K562 (cell line): Measurements from ENCODE around the gene SEMA5A. TPM values are rescaled to one million over a fixed set of nuclear protein-coding genes. Genes with fewer than 3 reads are reported as not detected.

Experiments
- ATAC-seq: fragments of 200-7000 bp; cut with Tn5 transposase; 3 replicates; pipeline ENCODE4 v1.9.1; 2020; ENCODE audit warnings: moderate library complexity
- BruUV-seq: library from RNA; stranded (reverse); fragments of 400-500 nt; replicated peaks from 2 replicates; lab custom pipeline; 2021; lab: Mats Ljungman, UMichigan
- CTCF ChIA-PET: fragments of 300-600 bp; formaldehyde crosslinking; extraction: SDS; loops from one replicate; lab custom pipeline; 2021; ENCODE audit warnings: low intra/inter-chr PET ratio; lab: Yijun Ruan, JAX
- POLR2A ChIA-PET: fragments of 300-600, 350-650 bp; sonication (Branson Sonifier 250); formaldehyde crosslinking; extraction: SDS; loops from one replicate; lab custom pipeline; 2021; ENCODE audit warnings: antibody characterized with exemption, inconsistent platforms; lab: Yijun Ruan, JAX
- DNase-seq, 4 experiments: peaks; one replicate each; pipeline versions ENCODE4 v3.0.0 to v3.0.0-alpha.2; 2011 to 2018; ENCODE audit warnings: low spot score in 3 of 4, mixed read lengths in 3 of 4; ENCODE audit errors: extremely low read depth in 1 of 4
- FAIRE-seq: peaks from 2 replicates; lab custom pipeline; 2011; peaks lifted over from hg19 to GRCh38; lab: Jason Lieb, UNC
- H2AFZ ChIP-seq: 2 replicates; pipeline ENCODE4 v1.6.0; 2011; ENCODE audit warnings: low read depth, low read length, control low read depth, inconsistent platforms
- H3K27ac ChIP-seq: fragments of 200-600 bp; 3 replicates; pipeline ENCODE4 v1.8.0; 2011; ENCODE audit warnings: low read depth, mild to moderate bottlenecking, control low read depth, inconsistent platforms, low read length, moderate library complexity, mixed read lengths; ENCODE audit errors: extremely low read depth
- H3K27me3 ChIP-seq, 2 experiments: fragments of 300-600 bp in 1 of 2; 2 replicates in 1 of 2; 3 replicates in 1 of 2; pipeline versions ENCODE4 v1.6.0 to v1.8.0; 2011; ENCODE audit warnings: inconsistent platforms in 2 of 2, low read length in 2 of 2, mild to moderate bottlenecking in 1 of 2, mixed read lengths in 1 of 2, moderate library complexity in 1 of 2; ENCODE audit not compliant: control insufficient read depth in 2 of 2, insufficient read depth in 2 of 2
- H3K36me3 ChIP-seq: fragments of 300-600 bp; 3 replicates; pipeline ENCODE4 v1.8.0; 2011; ENCODE audit warnings: mild to moderate bottlenecking, low read length, inconsistent platforms; ENCODE audit not compliant: control insufficient read depth, insufficient read depth
- H3K4me1 ChIP-seq, 2 experiments: fragments of 200-600 bp in 1 of 2; replicated peaks in 1 of 2; 2 replicates in 1 of 2; 3 replicates in 1 of 2; pipeline versions ENCODE4 v1.5.1 to v1.8.0; 2011; ENCODE audit warnings: inconsistent platforms in 2 of 2, low read length in 2 of 2, mild to moderate bottlenecking in 1 of 2, mixed read lengths in 1 of 2, moderate library complexity in 1 of 2; ENCODE audit not compliant: control insufficient read depth in 2 of 2, insufficient read depth in 2 of 2
- H3K4me2 ChIP-seq: 2 replicates; pipeline ENCODE4 v1.6.1; 2011; ENCODE audit warnings: low read length, control low read depth, inconsistent platforms, mixed read lengths; ENCODE audit not compliant: insufficient read depth
- H3K4me3 ChIP-seq: fragments of 200-600 bp; sonication (generic), shearing (Covaris generic); 2 replicates; pipeline ENCODE4 v1.5.1; 2016; ENCODE audit warnings: control low read depth, inconsistent platforms
- H3K79me2 ChIP-seq: fragments of 200-600 bp; 3 replicates; pipeline ENCODE4 v1.8.0; 2011; ENCODE audit warnings: low read length, inconsistent platforms; ENCODE audit not compliant: control insufficient read depth, insufficient read depth
- H3K9ac ChIP-seq, 2 experiments: 2 replicates each; pipeline versions ENCODE4 v1.6.0 to v1.6.1; 2011; ENCODE audit warnings: low read depth in 2 of 2, low read length in 2 of 2, control low read depth in 1 of 2, inconsistent platforms in 1 of 2, mild to moderate bottlenecking in 1 of 2, mixed read lengths in 1 of 2; ENCODE audit not compliant: insufficient read depth in 1 of 2
- H3K9me1 ChIP-seq: one replicate; pipeline ENCODE4 v1.6.0; 2011; ENCODE audit warnings: inconsistent platforms, mild to moderate bottlenecking, low read length, moderate library complexity; ENCODE audit not compliant: control insufficient read depth, insufficient read depth
- H3K9me3 ChIP-seq: replicated peaks from 2 replicates; pipeline ENCODE4 v1.5.1; 2011; ENCODE audit warnings: low read depth, low read length, inconsistent platforms; ENCODE audit not compliant: control insufficient read depth, insufficient read depth
- H4K20me1 ChIP-seq: replicated peaks from 2 replicates; pipeline ENCODE4 v1.6.1; 2011; ENCODE audit warnings: low read length, inconsistent platforms, mixed read lengths; ENCODE audit not compliant: control insufficient read depth, insufficient read depth
- CHCHD3 ChIP-seq: fragments of 250-450 bp; sonication (Bioruptor Pico); IDR thresholded peaks from 2 replicates; pipeline ENCODE4 v2.1.2; 2022; ENCODE audit warnings: mild to moderate bottlenecking
- EGR1 ChIP-seq: fragments of 450-650 bp; conservative IDR thresholded peaks from 2 replicates; pipeline ENCODE4 v1.6.1; 2017; ENCODE audit warnings: mild to moderate bottlenecking
- MIER1 ChIP-seq: fragments of 450-650 bp; IDR thresholded peaks from 2 replicates; pipeline ENCODE4 v1.6.1; 2016; ENCODE audit warnings: antibody characterized with exemption, mild to moderate bottlenecking, low read depth
- MTA1 ChIP-seq: fragments of 450-650 bp; IDR thresholded peaks from 2 replicates; pipeline ENCODE4 v1.6.1; 2017; ENCODE audit warnings: borderline replicate concordance
- NONO ChIP-seq, 2 experiments: fragments of 200-400 bp in 1 of 2; fragments of 450-650 bp in 1 of 2; formaldehyde crosslinking in 1 of 2; IDR thresholded peaks; 2 replicates each; pipeline ENCODE4 v1.6.1; 2017; ENCODE audit warnings: low read depth in 2 of 2, mild to moderate bottlenecking in 2 of 2, moderate library complexity in 2 of 2, low read length in 1 of 2
- ZNF197 ChIP-seq: fragments of 200-800 bp; sonication (Bioruptor generic); IDR thresholded peaks from 2 replicates; pipeline ENCODE4 v1.6.1; 2016; ENCODE audit warnings: low read depth, missing genetic modification characterization, missing compliant biosample characterization
- ZNF274 ChIP-seq: IDR thresholded peaks from 2 replicates; pipeline ENCODE4 v1.6.1; 2011; ENCODE audit warnings: low read depth, mild to moderate bottlenecking, low read length, moderate library complexity, borderline replicate concordance
- ZNF561 ChIP-seq: fragments of 450-650 bp; formaldehyde crosslinking; conservative IDR thresholded peaks from 2 replicates; pipeline ENCODE4 v1.4.0; 2020; ENCODE audit warnings: mild to moderate bottlenecking, moderate library complexity
- WGBS: fragments of 100-300 bp; shearing (Covaris generic); methylation state at CpG from one replicate; pipeline ENCODE4 v1.1.6; 2016; ENCODE audit warnings: low coverage, mixed read lengths; ENCODE audit not compliant: insufficient coverage; ENCODE audit errors: missing lambda C conversion rate; 5-methylcytosine and 5-hydroxymethylcytosine counted together
- in situ Hi-C: fragments of 300-500 bp; cut with MboI; formaldehyde crosslinking; loops from 4 replicates; pipeline ENCODE4 v1.15.0; 2018; ENCODE audit warnings: inconsistent platforms, mixed read lengths
- intact Hi-C: fragments of 100-400 bp; cut with micrococcal nuclease; formaldehyde crosslinking; loops from 2 replicates; pipeline ENCODE4 v1.14.2; 2022
- polyA plus RNA-seq, 8 experiments: library from polyadenylated mRNA; depleted of rRNA in 4 of 8; stranded (reverse) in 5 of 8; unstranded in 3 of 8; fragments of >200 nt; fragmentation: Nextera tagmentation in 2 of 8; fragmentation: Illumina TruSeq in 1 of 8; extraction: Ambion mirVana in 2 of 8; extraction: Trizol in 1 of 8; gene quantifications; 2 replicates each; pipeline versions ENCODE4 v1.2.1 to v1.2.3, GENCODE V29; 2011 to 2014; ENCODE audit warnings: inconsistent platforms in 1 of 8, missing spikeins in 1 of 8
- total RNA-seq, 7 experiments: library from RNA; depleted of rRNA in 6 of 7; stranded (reverse); fragments of >200 nt in 6 of 7; fragmentation: Illumina TruSeq in 2 of 7; extraction: Trizol in 2 of 7; gene quantifications; 2 replicates each; pipeline versions ENCODE4 v1.2.1 to v1.2.3, GENCODE V29; 2011 to 2021; ENCODE audit warnings: low replicate concordance in 1 of 7
- TF ChIP-seq, protein P1 (sequence below), 2 experiments: fragments of 450-650 bp; IDR thresholded peaks; 2 replicates each; pipeline ENCODE4 v1.6.1; 2016
- TF ChIP-seq, protein P2 (sequence below): fragments of 450-650 bp; formaldehyde crosslinking; IDR thresholded peaks from 2 replicates; pipeline ENCODE4 v1.4.0; 2020; ENCODE audit warnings: mild to moderate bottlenecking, moderate library complexity

The SEMA5A gene
- total and polyA plus RNA-seq, 9 of the 15 experiments (the other 6 are each of a cell fraction or from before 2014, with no cell fraction given): 0.02 TPM; not detected in 8

DNA sequence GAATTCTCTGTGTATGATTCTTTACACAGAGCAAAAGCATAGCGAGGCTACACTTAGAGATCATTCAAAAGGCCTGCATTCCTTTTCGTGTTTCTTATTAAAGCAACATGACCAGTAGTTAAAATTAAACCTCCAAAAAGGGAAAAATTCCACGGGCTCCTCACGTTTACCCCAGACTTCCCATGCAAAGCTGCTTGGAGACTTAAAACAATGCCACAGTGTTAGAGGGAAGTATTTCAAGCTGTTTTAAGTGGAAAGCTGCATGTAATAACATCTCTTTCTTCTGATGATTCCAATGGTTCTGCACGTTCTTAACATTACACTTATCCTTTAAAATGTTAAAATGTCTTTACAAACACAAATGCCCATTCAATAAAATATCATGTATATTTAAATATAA, 405.2 kb downstream of the SEMA5A start:
- H3K9me1 ChIP-seq: no peaks in the 10 kb centered on the region
- in situ Hi-C loops (no loop called here), intact Hi-C loops (no loop called here)
- H3K4me2 ChIP-seq: no peak overlapping the region
- POLR2A ChIA-PET: no interaction called here
- FAIRE-seq (no peak), DNase-seq (no peak), ATAC-seq (no peak)
- H3K9me3 ChIP-seq: no peaks in the 10 kb centered on the region; the same call in 1 of the 2 replicates
- no peaks in the 10 kb centered on the region for H3K79me2 ChIP-seq
- no peaks in the 10 kb centered on the region for H3K27me3 ChIP-seq
- no peak overlapping the region for H3K27ac ChIP-seq
- H2AFZ ChIP-seq: no peak overlapping the region
- TF ChIP-seq EGR1 (no peak), MIER1 (no peak)
- TF ChIP-seq, protein P1, sequence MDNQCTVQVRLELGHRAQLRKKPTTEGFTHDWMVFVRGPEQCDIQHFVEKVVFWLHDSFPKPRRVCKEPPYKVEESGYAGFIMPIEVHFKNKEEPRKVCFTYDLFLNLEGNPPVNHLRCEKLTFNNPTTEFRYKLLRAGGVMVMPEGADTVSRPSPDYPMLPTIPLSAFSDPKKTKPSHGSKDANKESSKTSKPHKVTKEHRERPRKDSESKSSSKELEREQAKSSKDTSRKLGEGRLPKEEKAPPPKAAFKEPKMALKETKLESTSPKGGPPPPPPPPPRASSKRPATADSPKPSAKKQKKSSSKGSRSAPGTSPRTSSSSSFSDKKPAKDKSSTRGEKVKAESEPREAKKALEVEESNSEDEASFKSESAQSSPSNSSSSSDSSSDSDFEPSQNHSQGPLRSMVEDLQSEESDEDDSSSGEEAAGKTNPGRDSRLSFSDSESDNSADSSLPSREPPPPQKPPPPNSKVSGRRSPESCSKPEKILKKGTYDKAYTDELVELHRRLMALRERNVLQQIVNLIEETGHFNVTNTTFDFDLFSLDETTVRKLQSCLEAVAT (IDR thresholded peaks at IDR 0.05): no peak
- no peaks in the 10 kb centered on the region for H4K20me1 ChIP-seq
- BruUV-seq: no TSS peak
- WGBS: 0% methylated on average over 5 of the region's 5 CpGs
- no peaks in the 10 kb centered on the region for H3K4me1 ChIP-seq
- no peak overlapping the region for H3K4me3 ChIP-seq
- CTCF ChIA-PET: no interaction called here
- no peak overlapping the region for H3K9ac ChIP-seq
- H3K36me3 ChIP-seq: no peaks in the 10 kb centered on the region

DNA sequence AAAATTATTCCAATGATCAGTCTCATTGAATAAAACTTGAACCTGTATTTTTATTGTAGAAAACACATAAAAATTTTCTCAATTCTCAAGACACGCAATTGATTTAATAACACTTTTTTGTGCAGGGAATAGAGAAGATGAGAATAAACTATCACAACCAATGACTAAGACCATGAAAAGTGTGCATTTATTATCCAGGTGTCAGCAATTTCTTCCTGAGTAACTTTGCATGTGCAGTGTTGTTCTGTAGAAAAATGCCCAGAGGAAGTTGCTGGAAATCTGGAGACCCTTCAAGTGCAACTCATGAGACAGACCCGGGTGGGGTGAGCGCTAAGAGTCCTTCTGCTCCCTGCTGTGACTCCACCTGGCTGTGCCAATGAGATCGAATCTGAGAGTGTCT, 405.7 kb downstream of the SEMA5A start:
- BruUV-seq: no TSS peak
- POLR2A ChIA-PET: no interaction called here
- H3K27me3 ChIP-seq: no peaks in the 10 kb centered on the region
- no peak for ATAC-seq
- H3K9ac ChIP-seq: no peak overlapping the region
- no peaks in the 10 kb centered on the region for H4K20me1 ChIP-seq
- no peak for FAIRE-seq
- H3K4me2 ChIP-seq: no peak overlapping the region
- no peak overlapping the region for H3K27ac ChIP-seq
- intact Hi-C loops (no loop called here), in situ Hi-C loops (no loop called here)
- H3K4me3 ChIP-seq: no peak overlapping the region
- H2AFZ ChIP-seq: no peak overlapping the region
- TF ChIP-seq, protein P2, sequence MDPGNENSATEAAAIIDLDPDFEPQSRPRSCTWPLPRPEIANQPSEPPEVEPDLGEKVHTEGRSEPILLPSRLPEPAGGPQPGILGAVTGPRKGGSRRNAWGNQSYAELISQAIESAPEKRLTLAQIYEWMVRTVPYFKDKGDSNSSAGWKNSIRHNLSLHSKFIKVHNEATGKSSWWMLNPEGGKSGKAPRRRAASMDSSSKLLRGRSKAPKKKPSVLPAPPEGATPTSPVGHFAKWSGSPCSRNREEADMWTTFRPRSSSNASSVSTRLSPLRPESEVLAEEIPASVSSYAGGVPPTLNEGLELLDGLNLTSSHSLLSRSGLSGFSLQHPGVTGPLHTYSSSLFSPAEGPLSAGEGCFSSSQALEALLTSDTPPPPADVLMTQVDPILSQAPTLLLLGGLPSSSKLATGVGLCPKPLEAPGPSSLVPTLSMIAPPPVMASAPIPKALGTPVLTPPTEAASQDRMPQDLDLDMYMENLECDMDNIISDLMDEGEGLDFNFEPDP (CRISPR knock-in tag): no peak
- no peak for TF ChIP-seq ZNF561 (CRISPR knock-in tag)
- no peak for TF ChIP-seq NONO (IDR thresholded peaks at IDR 0.05; ENCODE audit: low read depth in 2 of 2, low read length in 1 of 2)
- TF ChIP-seq CHCHD3 (CRISPR knock-in tag): no peak
- TF ChIP-seq MTA1: no peak
- no peak for TF ChIP-seq ZNF274
- TF ChIP-seq ZNF197 (CRISPR knock-in tag): no peak
- WGBS: 3% methylated on average over 4 of the region's 4 CpGs
- H3K36me3 ChIP-seq: no peaks in the 10 kb centered on the region
- DNase-seq: no peak
- H3K9me3 ChIP-seq: no peaks in the 10 kb centered on the region; the same call in 1 of the 2 replicates
- H3K79me2 ChIP-seq: no peaks in the 10 kb centered on the region
- H3K4me1 ChIP-seq: no peaks in the 10 kb centered on the region
- no peaks in the 10 kb centered on the region for H3K9me1 ChIP-seq
- CTCF ChIA-PET: no interaction called here
